ENCODE data around the gene PRR7. TPM values are rescaled to one million over a fixed set of nuclear protein-coding genes. Genes with fewer than 3 reads are reported as not detected.

Gene PRR7
- total and polyA plus RNA-seq, 2 of the 4 experiments (the other 2 are of a cell fraction): 1.1 to 10.1 TPM

DNA sequence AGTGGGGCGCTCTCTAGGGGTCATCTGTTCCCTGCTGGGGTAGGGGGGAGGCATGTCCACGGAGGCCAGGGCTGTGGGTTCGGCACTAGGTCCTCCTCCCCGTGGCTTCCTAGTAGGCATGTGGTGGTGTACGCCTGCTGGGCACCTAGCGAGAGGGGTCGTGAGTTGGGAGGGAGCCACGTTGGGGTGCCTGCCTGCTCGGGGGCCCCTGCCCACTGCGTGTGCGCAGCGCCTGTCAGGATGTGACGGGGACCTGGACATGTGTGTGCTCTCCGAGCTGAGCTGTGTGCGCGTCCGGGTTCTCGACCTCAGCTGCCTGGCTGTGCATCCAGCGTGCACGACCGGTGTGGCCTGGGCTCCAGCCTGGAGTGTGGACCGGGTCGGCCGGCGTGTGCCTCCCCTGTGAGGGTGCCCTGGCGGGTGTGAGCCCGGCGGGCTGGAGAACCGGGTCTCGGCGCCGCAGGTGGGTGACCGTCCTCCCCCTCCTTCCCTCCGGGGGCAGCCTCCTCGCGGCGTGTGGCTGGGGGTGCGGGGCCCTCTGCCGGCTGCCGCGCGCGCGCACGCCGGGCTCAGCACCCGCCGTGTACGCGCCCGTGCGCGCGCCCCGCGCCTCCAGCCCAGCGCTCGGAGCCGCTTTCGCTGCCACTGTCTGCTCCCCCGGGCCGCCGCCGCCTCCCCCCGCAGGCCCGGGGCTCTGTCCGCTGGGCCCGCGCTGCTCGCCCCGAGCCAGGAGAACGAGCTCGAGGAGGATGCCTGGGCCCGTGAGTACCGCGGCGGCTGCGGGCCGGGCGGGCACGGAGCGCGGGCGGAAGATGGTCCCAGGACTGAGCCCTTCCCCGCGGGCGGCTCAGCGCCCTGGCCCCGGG is at the start of gene PRR7 (continued):
- TF ChIP-seq, protein P1, sequence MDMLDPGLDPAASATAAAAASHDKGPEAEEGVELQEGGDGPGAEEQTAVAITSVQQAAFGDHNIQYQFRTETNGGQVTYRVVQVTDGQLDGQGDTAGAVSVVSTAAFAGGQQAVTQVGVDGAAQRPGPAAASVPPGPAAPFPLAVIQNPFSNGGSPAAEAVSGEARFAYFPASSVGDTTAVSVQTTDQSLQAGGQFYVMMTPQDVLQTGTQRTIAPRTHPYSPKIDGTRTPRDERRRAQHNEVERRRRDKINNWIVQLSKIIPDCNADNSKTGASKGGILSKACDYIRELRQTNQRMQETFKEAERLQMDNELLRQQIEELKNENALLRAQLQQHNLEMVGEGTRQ (IDR thresholded peaks at IDR 0.05; ENCODE audit: low read depth, low read length): no peak
- TF ChIP-seq NFE2L2 (IDR thresholded peaks at IDR 0.05; ENCODE audit: low read depth, low read length): no peak

GRCh38 chr5:177397875-177398390 is 48.7 kb upstream of the PRR7 start:
- BruUV-seq (replicated peaks): no TSS peak
- Histone ChIP-seq H3K56ac (ENCODE audit: extremely low read depth, insufficient read depth, low read length) (no peak overlapping the region), H3K36me3 (ENCODE audit: control insufficient read depth, insufficient read depth, low read length) (no peaks in the 10 kb centered on the region), H2BK20ac (ENCODE audit: low read depth, low read length) (no peak overlapping the region), H3K27me3 (ENCODE audit: control insufficient read depth, insufficient read depth, low read length) (peaks cover 82% of the 10 kb centered on the region), H3K9me3 (ENCODE audit: control insufficient read depth, insufficient read depth, low read length) (peaks cover 2% of the 10 kb centered on the region; the same call in 1 of the 2 replicates), H3K4ac (ENCODE audit: low read depth, low read length) (no peak overlapping the region), H2AK5ac (ENCODE audit: low read depth, low read length) (no peak overlapping the region), H3K27ac (ENCODE audit: insufficient read depth, low read length) (no peak overlapping the region), H2BK120ac (ENCODE audit: low read depth, low read length) (no peak overlapping the region), H3K4me2 (ENCODE audit: low read depth, low read length) (no peak overlapping the region), H2AK9ac (replicated peaks; ENCODE audit: low read depth, low read length, poor library complexity) (peak overlapping the region; percentile 5), H4K91ac (ENCODE audit: insufficient read depth, low read depth, low read length) (no peak overlapping the region), H3K4me1 (ENCODE audit: control insufficient read depth, insufficient read depth, low read length) (no peaks in the 10 kb centered on the region; the same call in 1 of the 2 replicates), H3K79me1 (ENCODE audit: low read depth in 1 of 2, low read length in 2 of 2) (no peaks in the 10 kb centered on the region), H3K23ac (ENCODE audit: low read depth, low read length) (no peak overlapping the region), H2BK15ac (ENCODE audit: low read depth, low read length) (no peak overlapping the region), H2AFZ (replicated peaks; ENCODE audit: low read length, poor library complexity) (no peak overlapping the region), H4K5ac (ENCODE audit: low read depth, low read length) (no peak overlapping the region), H3K14ac (replicated peaks; ENCODE audit: low read depth, low read length) (no peak overlapping the region), H4K8ac (ENCODE audit: low read depth in 2 of 2, low read length in 2 of 2) (no peak overlapping the region), H4K20me1 (ENCODE audit: insufficient read depth, low read length) (no peaks in the 10 kb centered on the region), H3K9ac (ENCODE audit: low read depth, low read length) (no peak overlapping the region), H3K18ac (ENCODE audit: low read depth, low read length) (no peak overlapping the region), H3K9me1 (ENCODE audit: insufficient read depth, low read length) (no peaks in the 10 kb centered on the region), H2BK5ac (ENCODE audit: low read depth, low read length, poor library complexity, severe bottlenecking) (no peak overlapping the region), H3K4me3 (ENCODE audit: insufficient read depth, low read depth, low read length) (no peak overlapping the region)
- ChIA-PET POLR2A (ENCODE audit: unreplicated experiment) (no interaction called here), CTCF (no interaction called here)
- in situ Hi-C loops (cut with MboI; ENCODE audit: low sequenced_read_pairs) (no loop called here), intact Hi-C loops (cut with micrococcal nuclease) (no loop called here), dilution Hi-C loops (cut with HindIII; ENCODE audit: low sequenced_read_pairs, unreplicated experiment) (no loop called here)
- WGBS, 2 experiments (ENCODE audit: extremely low coverage in 2 of 2, insufficient read length in 1 of 2): 79% methylated on average over 9 of the region's 16 CpGs; no CpG with 5 or more reads in 1 of the 2 experiments
- ATAC-seq (ENCODE audit: low read depth) (no peak), DNase-seq (no peak)
- no peak for TF ChIP-seq CTCF (conservative IDR thresholded peaks at IDR 0.05; ENCODE audit: low read depth, low read length)
- no peak for TF ChIP-seq MXI1 (IDR thresholded peaks at IDR 0.05; ENCODE audit: borderline replicate concordance, low read depth, low read length)

Measured in IMR-90 (cell line).